Fibroblast of lung (primary cell): ENCODE data around the gene PANK4.

ENCODE experiments used
- EZH2 ChIP-seq: IDR thresholded peaks from 2 replicates; pipeline ENCODE4 v1.5.1; 2012; ENCODE audit warnings: low read length, control low read depth, mild to moderate bottlenecking; ENCODE audit errors: missing control alignments
- TF ChIP-seq, protein P1 (sequence below), 2 donors: IDR thresholded peaks in 1 of 2; conservative IDR thresholded peaks in 1 of 2; 1 replicate in 1 of 2; 2 replicates in 1 of 2; pipeline ENCODE4 v1.5.1; 2011 to 2012; ENCODE audit warnings: low read length in 2 of 2, control low read depth in 1 of 2, inconsistent platforms in 1 of 2, low read depth in 1 of 2, mild to moderate bottlenecking in 1 of 2

- TF ChIP-seq, protein P1, sequence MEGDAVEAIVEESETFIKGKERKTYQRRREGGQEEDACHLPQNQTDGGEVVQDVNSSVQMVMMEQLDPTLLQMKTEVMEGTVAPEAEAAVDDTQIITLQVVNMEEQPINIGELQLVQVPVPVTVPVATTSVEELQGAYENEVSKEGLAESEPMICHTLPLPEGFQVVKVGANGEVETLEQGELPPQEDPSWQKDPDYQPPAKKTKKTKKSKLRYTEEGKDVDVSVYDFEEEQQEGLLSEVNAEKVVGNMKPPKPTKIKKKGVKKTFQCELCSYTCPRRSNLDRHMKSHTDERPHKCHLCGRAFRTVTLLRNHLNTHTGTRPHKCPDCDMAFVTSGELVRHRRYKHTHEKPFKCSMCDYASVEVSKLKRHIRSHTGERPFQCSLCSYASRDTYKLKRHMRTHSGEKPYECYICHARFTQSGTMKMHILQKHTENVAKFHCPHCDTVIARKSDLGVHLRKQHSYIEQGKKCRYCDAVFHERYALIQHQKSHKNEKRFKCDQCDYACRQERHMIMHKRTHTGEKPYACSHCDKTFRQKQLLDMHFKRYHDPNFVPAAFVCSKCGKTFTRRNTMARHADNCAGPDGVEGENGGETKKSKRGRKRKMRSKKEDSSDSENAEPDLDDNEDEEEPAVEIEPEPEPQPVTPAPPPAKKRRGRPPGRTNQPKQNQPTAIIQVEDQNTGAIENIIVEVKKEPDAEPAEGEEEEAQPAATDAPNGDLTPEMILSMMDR (conservative IDR thresholded peaks at IDR 0.05 in 1 of 2, IDR thresholded peaks at IDR 0.05 in 1 of 2; ENCODE audit: low read depth in 1 of 2, low read length in 2 of 2), result no peak
- TF ChIP-seq EZH2, result no peak
Measured at GRCh38 chr1:2534687-2535441, 8.5 kb upstream of the PANK4 start.
